Uterus (tissue), 2 donors: ENCODE results near the gene BST1.

Source experiments
- POLR2A ChIP-seq, 2 donors: fragments of 450-650 bp; IDR thresholded peaks; one replicate each; pipeline ENCODE4 v1.6.1; 2016; ENCODE audit warnings: antibody characterized with exemption in 2 of 2, mild to moderate bottlenecking in 1 of 2, moderate library complexity in 1 of 2
- TF ChIP-seq, protein P1 (sequence below), 4 experiments: fragments of 200-600 bp in 2 of 4; fragments of 450-650 bp in 2 of 4; sonication (generic) in 2 of 4; IDR thresholded peaks; one replicate each; pipeline ENCODE4 v1.5.1; 2016 to 2019; ENCODE audit warnings: antibody characterized with exemption in 4 of 4, mild to moderate bottlenecking in 2 of 4, moderate library complexity in 1 of 4

DNA sequence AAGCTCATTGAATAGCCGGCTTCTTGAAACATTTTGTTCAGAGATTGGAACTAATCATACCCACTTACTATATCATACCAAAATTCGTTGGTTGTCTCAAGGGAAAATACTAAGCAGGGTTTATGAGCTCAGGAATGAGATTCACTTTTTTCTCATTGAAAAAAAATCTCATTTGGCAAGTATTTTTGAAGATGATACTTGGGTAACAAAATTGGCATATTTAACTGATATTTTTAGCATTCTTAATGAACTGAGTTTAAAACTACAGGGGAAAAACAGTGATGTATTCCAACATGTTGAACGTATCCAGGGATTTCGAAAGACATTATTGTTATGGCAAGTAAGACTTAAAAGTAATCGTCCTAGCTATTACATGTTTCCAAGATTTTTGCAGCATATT is 14.8 kb upstream of the BST1 start:
- TF ChIP-seq, protein P1, sequence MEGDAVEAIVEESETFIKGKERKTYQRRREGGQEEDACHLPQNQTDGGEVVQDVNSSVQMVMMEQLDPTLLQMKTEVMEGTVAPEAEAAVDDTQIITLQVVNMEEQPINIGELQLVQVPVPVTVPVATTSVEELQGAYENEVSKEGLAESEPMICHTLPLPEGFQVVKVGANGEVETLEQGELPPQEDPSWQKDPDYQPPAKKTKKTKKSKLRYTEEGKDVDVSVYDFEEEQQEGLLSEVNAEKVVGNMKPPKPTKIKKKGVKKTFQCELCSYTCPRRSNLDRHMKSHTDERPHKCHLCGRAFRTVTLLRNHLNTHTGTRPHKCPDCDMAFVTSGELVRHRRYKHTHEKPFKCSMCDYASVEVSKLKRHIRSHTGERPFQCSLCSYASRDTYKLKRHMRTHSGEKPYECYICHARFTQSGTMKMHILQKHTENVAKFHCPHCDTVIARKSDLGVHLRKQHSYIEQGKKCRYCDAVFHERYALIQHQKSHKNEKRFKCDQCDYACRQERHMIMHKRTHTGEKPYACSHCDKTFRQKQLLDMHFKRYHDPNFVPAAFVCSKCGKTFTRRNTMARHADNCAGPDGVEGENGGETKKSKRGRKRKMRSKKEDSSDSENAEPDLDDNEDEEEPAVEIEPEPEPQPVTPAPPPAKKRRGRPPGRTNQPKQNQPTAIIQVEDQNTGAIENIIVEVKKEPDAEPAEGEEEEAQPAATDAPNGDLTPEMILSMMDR (IDR thresholded peaks at IDR 0.05), result no peak
- TF ChIP-seq POLR2A (IDR thresholded peaks at IDR 0.05), result no peak
